Measurements from ENCODE around the gene TMEM237. TPM values are rescaled to one million over a fixed set of nuclear protein-coding genes. Genes with fewer than 3 reads are reported as not detected.

TMEM237 gene
- total RNA-seq, 1 experiment from 2014 or later: 33.6 TPM

DNA sequence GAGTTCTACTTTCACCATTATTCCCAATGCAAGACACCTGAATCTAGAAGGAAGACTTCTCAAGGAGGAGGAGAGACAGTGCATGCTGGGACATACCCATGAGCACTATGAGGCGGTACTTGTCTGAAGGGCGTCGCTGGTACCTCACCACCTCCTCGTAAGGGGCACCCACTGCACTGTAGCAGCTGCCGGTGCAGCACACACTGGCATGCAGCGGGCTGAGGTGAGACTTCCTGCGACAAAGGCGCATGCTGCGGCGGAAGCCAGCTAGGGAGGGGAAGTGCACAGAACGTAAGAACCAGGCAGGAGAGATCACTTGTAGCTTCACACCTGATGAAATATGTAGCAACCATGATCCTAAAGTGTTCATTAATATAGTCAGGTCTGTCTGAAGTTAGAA lies 12.8 kb upstream of the TMEM237 start (continued):
- TF ChIP-seq, protein P1, sequence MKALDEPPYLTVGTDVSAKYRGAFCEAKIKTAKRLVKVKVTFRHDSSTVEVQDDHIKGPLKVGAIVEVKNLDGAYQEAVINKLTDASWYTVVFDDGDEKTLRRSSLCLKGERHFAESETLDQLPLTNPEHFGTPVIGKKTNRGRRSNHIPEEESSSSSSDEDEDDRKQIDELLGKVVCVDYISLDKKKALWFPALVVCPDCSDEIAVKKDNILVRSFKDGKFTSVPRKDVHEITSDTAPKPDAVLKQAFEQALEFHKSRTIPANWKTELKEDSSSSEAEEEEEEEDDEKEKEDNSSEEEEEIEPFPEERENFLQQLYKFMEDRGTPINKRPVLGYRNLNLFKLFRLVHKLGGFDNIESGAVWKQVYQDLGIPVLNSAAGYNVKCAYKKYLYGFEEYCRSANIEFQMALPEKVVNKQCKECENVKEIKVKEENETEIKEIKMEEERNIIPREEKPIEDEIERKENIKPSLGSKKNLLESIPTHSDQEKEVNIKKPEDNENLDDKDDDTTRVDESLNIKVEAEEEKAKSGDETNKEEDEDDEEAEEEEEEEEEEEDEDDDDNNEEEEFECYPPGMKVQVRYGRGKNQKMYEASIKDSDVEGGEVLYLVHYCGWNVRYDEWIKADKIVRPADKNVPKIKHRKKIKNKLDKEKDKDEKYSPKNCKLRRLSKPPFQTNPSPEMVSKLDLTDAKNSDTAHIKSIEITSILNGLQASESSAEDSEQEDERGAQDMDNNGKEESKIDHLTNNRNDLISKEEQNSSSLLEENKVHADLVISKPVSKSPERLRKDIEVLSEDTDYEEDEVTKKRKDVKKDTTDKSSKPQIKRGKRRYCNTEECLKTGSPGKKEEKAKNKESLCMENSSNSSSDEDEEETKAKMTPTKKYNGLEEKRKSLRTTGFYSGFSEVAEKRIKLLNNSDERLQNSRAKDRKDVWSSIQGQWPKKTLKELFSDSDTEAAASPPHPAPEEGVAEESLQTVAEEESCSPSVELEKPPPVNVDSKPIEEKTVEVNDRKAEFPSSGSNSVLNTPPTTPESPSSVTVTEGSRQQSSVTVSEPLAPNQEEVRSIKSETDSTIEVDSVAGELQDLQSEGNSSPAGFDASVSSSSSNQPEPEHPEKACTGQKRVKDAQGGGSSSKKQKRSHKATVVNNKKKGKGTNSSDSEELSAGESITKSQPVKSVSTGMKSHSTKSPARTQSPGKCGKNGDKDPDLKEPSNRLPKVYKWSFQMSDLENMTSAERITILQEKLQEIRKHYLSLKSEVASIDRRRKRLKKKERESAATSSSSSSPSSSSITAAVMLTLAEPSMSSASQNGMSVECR (CRISPR knock-in tag; IDR thresholded peaks at IDR 0.05; ENCODE audit: borderline replicate concordance): no peak
- TF ChIP-seq RELA (CRISPR knock-in tag; IDR thresholded peaks at IDR 0.05; ENCODE audit: borderline replicate concordance) (no peak), NR1H2 (CRISPR knock-in tag; IDR thresholded peaks at IDR 0.05) (no peak)
- TF ChIP-seq, protein P2, sequence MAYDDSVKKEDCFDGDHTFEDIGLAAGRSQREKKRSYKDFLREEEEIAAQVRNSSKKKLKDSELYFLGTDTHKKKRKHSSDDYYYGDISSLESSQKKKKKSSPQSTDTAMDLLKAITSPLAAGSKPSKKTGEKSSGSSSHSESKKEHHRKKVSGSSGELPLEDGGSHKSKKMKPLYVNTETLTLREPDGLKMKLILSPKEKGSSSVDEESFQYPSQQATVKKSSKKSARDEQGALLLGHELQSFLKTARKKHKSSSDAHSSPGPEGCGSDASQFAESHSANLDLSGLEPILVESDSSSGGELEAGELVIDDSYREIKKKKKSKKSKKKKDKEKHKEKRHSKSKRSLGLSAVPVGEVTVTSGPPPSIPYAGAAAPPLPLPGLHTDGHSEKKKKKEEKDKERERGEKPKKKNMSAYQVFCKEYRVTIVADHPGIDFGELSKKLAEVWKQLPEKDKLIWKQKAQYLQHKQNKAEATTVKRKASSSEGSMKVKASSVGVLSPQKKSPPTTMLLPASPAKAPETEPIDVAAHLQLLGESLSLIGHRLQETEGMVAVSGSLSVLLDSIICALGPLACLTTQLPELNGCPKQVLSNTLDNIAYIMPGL (CRISPR knock-in tag; IDR thresholded peaks at IDR 0.05): no peak

DNA sequence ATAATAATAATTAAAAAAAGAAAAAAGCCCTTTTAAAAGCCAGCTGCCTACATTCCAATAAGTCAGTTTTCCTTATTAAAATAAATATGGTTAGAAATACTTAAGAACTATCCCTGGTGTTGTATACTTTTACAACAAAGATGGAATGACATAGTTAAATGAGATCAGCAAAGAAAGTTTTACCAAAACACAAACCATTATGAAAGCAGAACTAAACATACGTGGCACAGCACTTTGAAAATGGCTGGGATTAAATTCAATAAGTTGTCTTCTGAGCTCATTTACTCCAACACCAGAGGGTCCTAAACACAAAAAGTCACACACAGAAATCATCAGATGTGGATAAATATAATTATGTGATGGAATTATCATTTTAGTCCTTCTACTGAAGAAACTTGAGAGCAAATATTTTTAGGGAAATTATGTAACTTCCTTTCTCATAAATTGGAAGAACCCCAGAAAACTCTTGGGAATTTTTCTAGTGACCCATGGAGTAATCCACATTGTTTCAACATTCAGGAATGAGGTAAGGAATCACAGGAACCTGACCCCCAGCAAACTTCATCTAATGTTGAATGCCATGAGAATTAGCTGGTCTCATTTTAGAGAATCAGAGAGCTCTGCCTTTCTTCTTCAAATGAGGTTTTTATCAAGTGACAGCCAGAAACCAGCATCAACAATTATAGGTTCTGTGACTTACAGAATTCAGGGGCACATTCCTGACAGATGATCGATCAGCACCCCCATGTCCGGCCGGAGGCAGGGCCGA lies 11.5 kb upstream of the TMEM237 start:
- Mint-ChIP-seq H3K36me3 (no peaks in the 10 kb centered on the region), H3K27me3 (ENCODE audit: low read depth) (no peaks in the 10 kb centered on the region), H3K9me3 (no peaks in the 10 kb centered on the region), H3K4me3 (no peak overlapping the region), H3K4me1 (no peaks in the 10 kb centered on the region), H3K27ac (no peak overlapping the region)
- CTCF ChIA-PET: no interaction called here
- POLR2A ChIA-PET: no interaction called here
- DNase-seq (ENCODE audit: low spot score): no peak
- ATAC-seq: no peak
- TF ChIP-seq ZNF416 (CRISPR knock-in tag; IDR thresholded peaks at IDR 0.05) (no peak), ZNF219 (CRISPR knock-in tag; IDR thresholded peaks at IDR 0.05; ENCODE audit: borderline replicate concordance) (no peak), OVOL2 (CRISPR knock-in tag; IDR thresholded peaks at IDR 0.05; ENCODE audit: borderline replicate concordance) (no peak), IRF2 (CRISPR knock-in tag; IDR thresholded peaks at IDR 0.05; ENCODE audit: borderline replicate concordance, low read depth) (no peak), ZNF232 (CRISPR knock-in tag; IDR thresholded peaks at IDR 0.05) (no peak), NR3C1 (CRISPR knock-in tag; conservative IDR thresholded peaks at IDR 0.05; ENCODE audit: low read depth) (no peak), HMGA2 (CRISPR knock-in tag; IDR thresholded peaks at IDR 0.05) (no peak), TCF7 (CRISPR knock-in tag; IDR thresholded peaks at IDR 0.05; ENCODE audit: low read depth) (no peak)
- TF ChIP-seq, protein P3, sequence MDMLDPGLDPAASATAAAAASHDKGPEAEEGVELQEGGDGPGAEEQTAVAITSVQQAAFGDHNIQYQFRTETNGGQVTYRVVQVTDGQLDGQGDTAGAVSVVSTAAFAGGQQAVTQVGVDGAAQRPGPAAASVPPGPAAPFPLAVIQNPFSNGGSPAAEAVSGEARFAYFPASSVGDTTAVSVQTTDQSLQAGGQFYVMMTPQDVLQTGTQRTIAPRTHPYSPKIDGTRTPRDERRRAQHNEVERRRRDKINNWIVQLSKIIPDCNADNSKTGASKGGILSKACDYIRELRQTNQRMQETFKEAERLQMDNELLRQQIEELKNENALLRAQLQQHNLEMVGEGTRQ (CRISPR knock-in tag; IDR thresholded peaks at IDR 0.05): no peak
- TF ChIP-seq, protein P4, sequence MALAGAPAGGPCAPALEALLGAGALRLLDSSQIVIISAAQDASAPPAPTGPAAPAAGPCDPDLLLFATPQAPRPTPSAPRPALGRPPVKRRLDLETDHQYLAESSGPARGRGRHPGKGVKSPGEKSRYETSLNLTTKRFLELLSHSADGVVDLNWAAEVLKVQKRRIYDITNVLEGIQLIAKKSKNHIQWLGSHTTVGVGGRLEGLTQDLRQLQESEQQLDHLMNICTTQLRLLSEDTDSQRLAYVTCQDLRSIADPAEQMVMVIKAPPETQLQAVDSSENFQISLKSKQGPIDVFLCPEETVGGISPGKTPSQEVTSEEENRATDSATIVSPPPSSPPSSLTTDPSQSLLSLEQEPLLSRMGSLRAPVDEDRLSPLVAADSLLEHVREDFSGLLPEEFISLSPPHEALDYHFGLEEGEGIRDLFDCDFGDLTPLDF (CRISPR knock-in tag; IDR thresholded peaks at IDR 0.05): no peak
- TF ChIP-seq, protein P5, sequence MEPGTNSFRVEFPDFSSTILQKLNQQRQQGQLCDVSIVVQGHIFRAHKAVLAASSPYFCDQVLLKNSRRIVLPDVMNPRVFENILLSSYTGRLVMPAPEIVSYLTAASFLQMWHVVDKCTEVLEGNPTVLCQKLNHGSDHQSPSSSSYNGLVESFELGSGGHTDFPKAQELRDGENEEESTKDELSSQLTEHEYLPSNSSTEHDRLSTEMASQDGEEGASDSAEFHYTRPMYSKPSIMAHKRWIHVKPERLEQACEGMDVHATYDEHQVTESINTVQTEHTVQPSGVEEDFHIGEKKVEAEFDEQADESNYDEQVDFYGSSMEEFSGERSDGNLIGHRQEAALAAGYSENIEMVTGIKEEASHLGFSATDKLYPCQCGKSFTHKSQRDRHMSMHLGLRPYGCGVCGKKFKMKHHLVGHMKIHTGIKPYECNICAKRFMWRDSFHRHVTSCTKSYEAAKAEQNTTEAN (CRISPR knock-in tag; IDR thresholded peaks at IDR 0.05): no peak
- TF ChIP-seq, protein P6, sequence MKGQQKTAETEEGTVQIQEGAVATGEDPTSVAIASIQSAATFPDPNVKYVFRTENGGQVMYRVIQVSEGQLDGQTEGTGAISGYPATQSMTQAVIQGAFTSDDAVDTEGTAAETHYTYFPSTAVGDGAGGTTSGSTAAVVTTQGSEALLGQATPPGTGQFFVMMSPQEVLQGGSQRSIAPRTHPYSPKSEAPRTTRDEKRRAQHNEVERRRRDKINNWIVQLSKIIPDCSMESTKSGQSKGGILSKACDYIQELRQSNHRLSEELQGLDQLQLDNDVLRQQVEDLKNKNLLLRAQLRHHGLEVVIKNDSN (CRISPR knock-in tag; IDR thresholded peaks at IDR 0.05): no peak
- TF ChIP-seq, protein P7, sequence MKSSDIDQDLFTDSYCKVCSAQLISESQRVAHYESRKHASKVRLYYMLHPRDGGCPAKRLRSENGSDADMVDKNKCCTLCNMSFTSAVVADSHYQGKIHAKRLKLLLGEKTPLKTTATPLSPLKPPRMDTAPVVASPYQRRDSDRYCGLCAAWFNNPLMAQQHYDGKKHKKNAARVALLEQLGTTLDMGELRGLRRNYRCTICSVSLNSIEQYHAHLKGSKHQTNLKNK (CRISPR knock-in tag; IDR thresholded peaks at IDR 0.05): no peak
- TF ChIP-seq, protein P8, sequence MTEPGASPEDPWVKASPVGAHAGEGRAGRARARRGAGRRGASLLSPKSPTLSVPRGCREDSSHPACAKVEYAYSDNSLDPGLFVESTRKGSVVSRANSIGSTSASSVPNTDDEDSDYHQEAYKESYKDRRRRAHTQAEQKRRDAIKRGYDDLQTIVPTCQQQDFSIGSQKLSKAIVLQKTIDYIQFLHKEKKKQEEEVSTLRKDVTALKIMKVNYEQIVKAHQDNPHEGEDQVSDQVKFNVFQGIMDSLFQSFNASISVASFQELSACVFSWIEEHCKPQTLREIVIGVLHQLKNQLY (CRISPR knock-in tag; IDR thresholded peaks at IDR 0.05): no peak
